GM21529 (cell line): ENCODE results near the gene OR10A4.
"Not testable (repeated sequence)": the region's sequence is repeated elsewhere in the genome, so short reads cannot be mapped to it uniquely, and the experiment has no call there.

ENCODE experiments used
- ATAC-seq: cut with Tn5 transposase; IDR thresholded peaks from one replicate; pipeline ENCODE4 v1.9.1; 2021; ENCODE audit not compliant: unreplicated experiment

OR10A4 gene

GRCh38 chr11:6894097-6894496 is 17.7 kb downstream of the OR10A4 start:
- no peak for ATAC-seq

GRCh38 chr11:6895010-6895409 is 18.6 kb downstream of the OR10A4 start:
- ATAC-seq = peak; percentile 86

DNA sequence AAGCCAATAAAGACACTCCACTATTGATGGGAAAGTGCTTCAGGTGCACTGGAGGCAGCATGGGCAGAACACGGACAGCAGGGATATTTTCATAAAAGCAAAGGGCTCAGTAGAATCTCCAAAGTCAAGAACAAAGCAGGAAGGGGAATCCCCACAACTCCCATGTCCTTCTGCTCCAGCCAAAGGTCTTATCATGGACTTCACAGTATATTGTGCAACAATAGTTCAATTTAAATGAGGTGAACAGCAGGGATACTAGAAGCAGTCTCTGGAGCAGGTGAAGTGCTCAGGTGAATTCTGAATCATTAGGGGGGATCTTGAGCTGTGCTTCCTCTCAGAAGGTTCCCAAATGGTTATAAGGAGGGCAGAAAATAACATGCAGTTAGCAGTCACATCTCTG is 22.5 kb downstream of the OR10A4 start:
- ATAC-seq = no peak

- no peak for ATAC-seq
Measured at GRCh38 chr11:6900327-6900999, 24.0 kb downstream of the OR10A4 start.

- not testable (repeated sequence) for ATAC-seq
Measured at GRCh38 chr11:6904804-6905203, 28.4 kb downstream of the OR10A4 start.

DNA sequence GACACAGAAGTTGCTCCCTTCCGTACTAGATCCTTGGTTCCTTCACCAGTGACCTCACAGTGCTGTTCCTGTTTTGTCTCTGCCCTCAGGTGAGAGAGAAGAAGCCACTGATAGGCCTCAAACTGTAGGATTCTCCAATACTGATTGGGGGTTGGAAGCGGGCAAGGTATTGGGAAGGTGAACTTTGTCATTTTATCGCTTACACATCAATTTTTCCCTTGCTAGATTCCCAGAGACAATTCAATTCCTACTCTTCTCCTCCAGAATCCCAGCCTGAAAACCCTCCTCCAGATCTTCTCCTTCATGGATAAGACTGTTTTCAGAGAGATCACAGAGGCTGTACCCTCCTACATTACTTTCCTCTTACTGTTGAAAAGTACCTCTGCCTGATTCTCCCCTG is 35.0 kb downstream of the OR10A4 start:
- no peak for ATAC-seq

DNA sequence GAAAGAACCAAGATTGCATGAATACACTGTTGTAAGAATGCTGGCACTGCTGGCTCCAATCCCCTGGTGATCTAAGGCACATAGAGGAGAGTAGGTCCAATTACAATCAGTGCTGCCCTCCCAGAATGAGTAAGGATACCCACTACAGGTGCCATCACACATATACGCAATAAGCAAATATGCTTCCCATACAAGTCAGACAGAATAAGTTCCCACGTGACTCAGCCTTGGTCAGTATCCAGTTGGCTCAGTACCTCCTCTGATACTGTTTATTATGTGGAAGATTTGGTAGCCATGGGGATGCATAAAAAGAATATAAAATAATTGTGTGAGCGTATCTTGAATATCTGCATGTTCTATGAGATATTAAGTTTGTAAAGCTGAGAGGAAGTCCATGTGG is 35.5 kb downstream of the OR10A4 start:
- ATAC-seq = no peak

DNA sequence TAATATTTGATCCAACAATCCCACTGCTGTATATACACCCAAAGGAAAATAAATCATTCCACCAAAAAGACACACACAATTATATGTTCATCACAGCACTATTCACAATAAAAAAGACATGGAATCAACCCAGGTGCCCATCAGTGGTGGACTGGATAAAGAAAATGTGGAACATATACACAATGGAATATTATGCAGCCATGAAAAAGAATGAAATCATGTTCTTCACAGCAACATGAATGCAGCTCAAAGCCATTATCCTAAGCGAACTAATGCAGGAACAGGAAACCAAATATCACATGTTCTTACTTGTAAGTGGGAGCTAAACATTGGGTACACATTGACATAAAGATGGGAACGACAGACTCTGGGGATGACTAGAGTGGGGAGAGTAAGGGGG is 43.3 kb downstream of the OR10A4 start:
- ATAC-seq = no peak

DNA sequence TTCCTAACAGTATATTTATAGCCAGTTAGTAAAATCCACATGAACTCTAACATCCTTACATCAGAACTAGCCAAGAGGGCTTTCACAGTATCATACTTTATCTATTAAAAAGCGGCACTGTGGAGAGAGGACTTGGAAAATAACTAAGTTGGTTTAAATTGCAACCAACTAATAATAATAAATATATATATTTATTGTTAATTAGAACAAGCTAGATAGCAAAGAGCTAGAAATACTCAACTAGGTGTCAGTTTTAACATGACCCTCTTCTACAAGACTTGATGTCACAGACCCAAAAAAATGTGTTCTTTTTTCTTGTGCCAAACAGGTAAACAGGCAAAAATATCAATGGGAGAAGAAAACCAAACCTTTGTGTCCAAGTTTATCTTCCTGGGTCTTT is 44.3 kb downstream of the OR10A4 start, which contains the start of gene OR2D3:
TSS of gene OR2D3 (plus strand) at position 301 of the 400 bp plus-strand sequence. CDS start at position 301, 0 bp downstream.
- no peak for ATAC-seq

DNA sequence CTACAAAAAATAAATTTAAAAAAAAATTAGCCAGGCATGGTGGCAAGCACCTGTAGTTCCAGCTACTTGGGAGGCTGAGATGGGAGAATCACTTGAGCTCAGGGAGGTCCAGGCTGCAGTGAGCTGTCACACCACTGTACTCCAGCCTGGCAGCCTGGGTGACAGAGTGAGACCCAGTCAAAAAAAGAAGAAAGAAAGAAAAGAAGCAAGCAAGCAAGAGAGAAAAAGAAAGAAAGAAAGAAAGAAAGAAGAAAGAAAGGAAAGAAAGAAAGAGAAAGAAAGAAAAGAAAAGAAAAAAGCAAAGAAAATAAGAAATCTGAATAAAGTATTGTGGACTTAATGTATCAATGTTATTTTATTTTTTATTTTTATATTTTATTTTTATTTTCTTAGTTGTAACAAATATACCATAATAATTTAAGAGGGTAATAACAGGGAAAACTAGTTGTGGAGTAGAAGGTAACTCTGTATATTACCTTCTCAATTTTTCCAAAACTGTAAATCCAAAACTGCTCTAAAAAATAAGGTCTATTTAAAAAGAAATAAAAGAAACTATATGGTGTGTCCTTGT is 48.7 kb downstream of the OR10A4 start:
- ATAC-seq = no peak

DNA sequence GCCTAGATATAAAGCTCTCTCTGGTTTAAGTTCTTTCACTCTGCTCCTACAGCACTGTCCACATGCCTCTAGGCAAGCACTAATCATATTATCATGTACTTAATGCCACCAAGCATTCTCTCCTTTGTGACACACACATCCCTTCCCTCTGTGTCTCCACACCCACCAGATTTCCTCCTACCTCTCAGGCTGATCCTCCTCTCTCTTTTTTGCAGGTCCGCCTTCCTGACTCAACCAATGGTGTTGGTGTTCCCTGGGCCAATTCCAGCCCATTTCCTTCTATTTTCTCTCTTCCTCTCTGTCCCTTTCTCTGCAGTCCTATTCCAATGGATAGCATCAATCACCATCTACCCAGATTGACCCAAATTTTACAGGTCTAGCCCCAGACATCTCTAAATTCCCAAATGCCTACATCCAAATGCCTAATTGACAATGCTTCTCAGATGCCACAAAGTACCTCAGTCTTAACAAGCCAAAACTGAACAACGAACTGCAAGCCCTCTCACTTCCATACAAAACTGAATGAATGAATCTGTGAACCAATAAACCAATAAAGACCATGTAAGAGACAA is 49.3 kb downstream of the OR10A4 start:
- ATAC-seq = peak; percentile 2

- peak; percentile 63 for ATAC-seq
Measured at GRCh38 chr11:6926208-6927029, 50.0 kb downstream of the OR10A4 start, which contains the start of gene ZNF215. TSS of gene ZNF215 (plus strand) at chr11:6926426. CDS start at chr11:6932273, 5,847 bp downstream.

DNA sequence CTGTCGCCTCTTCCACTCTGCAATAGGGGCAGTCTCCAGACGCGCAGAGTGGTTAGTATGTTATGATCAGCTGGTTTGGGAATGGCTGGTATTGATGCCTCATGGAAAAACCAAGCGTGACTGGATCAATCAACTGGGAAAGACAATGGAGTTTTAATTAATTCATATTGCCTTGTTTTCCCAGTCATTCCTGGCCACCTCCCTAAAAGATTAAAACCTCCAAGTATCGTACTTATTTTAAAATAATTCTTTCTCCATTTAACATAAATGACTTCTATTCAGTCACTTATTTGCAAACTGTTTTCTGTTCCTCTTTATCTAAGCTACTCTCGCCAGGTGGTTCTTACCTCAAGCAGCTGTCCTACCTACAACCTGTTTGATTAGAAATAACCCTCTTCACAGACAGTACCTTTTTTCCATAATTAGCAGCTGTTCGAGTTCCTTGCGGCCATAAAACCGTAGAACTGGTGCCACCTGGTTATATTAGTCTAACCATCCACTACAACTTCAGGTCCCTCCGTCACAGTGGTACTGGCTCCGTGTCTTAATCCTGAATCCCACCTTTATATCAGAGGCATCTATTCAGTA is 50.7 kb downstream of the OR10A4 start:
- ATAC-seq = peak; percentile 60
